Ectodermal cell (in vitro differentiated cells): ENCODE measurements around the gene SYMPK.
A peak's percentile ranks its signal among the peaks of the same experiment; 100 is the strongest.

Experiments
- H3K27ac ChIP-seq: 2 replicates; pipeline ENCODE4 v1.7.0; 2013; ENCODE audit warnings: mild to moderate bottlenecking, low read depth, low read length; ENCODE audit not compliant: insufficient read depth, poor library complexity, severe bottlenecking
- H3K27me3 ChIP-seq: 2 replicates; pipeline ENCODE4 v1.7.0; 2013; ENCODE audit warnings: mild to moderate bottlenecking, low read length; ENCODE audit not compliant: insufficient read depth, control insufficient read depth, poor library complexity, severe bottlenecking
- H3K36me3 ChIP-seq: one replicate; pipeline ENCODE4 v1.7.0; 2013; ENCODE audit warnings: low read length; ENCODE audit not compliant: control insufficient read depth, insufficient read depth
- H3K4me1 ChIP-seq: one replicate; pipeline ENCODE4 v1.7.0; 2013; ENCODE audit warnings: low read length; ENCODE audit not compliant: control insufficient read depth, insufficient read depth
- H3K4me3 ChIP-seq: 2 replicates; pipeline ENCODE4 v1.7.0; 2013; ENCODE audit warnings: low read depth, low read length, control low read depth; ENCODE audit not compliant: insufficient read depth
- H3K9me3 ChIP-seq: 2 replicates; pipeline ENCODE4 v1.7.0; 2013; ENCODE audit warnings: mild to moderate bottlenecking, low read length, moderate library complexity; ENCODE audit not compliant: control insufficient read depth
- WGBS, 2 experiments: methylation state at CpG; one replicate each; pipeline ENCODE4 v1.1.7; 2013; ENCODE audit warnings: missing lambda C conversion rate in 2 of 2; 5-methylcytosine and 5-hydroxymethylcytosine counted together

SYMPK gene

DNA sequence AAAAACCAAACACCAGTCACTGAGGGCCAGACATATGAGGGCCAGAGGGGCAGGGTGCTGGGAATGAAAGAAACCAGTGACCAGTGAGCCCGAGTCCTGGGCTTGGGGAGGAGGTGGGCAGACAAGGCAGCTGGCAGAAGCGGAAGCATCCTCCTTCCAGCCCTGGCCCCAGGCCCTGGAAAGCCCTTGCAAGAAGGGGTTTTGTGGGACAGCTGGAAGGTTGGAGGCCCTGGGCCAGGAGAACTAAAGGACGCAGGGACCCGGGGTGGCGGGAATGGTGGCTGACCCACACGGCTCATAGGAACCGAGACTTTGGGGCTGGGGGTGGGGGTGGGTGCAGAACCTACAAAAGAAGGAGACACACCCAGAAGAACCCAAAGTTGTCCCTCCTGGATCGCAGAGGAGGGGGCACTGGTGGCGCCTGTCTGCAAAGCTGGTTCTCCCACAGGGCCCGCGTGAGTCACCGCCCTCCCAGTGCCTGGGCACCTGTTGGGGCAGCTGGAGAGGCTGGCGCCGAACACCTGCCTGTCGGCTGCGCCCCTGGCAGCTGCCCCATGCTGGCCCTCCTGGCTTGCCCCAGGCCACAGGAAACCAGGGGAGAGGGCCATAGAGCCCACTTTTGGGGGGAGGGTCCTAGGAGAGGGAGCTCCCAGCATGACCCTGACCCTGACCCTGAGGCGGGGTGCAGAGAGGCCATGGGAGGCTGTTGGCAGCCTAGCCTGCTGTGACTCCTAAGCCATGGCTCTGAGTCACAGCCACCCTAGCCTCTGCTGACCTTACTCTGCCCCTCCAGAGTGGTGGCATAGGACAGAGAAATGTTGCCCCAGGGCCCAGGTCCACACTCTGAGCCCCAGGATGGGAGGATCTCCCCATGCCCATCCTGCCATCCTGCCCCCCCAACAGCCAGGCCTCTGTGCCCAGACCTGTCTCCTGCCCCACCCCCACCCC lies 81.5 kb downstream of the SYMPK start:
- H3K4me3 ChIP-seq: no peak overlapping the region
- WGBS, 2 experiments: 86 to 87% methylated on average over 17 of the region's 17 CpGs
- peaks cover 13% of the 10 kb centered on the region for H3K27me3 ChIP-seq
- peaks cover 21% of the 10 kb centered on the region for H3K36me3 ChIP-seq
- peaks cover 32% of the 10 kb centered on the region for H3K4me1 ChIP-seq
- no peak overlapping the region for H3K27ac ChIP-seq
- no peaks in the 10 kb centered on the region for H3K9me3 ChIP-seq

DNA sequence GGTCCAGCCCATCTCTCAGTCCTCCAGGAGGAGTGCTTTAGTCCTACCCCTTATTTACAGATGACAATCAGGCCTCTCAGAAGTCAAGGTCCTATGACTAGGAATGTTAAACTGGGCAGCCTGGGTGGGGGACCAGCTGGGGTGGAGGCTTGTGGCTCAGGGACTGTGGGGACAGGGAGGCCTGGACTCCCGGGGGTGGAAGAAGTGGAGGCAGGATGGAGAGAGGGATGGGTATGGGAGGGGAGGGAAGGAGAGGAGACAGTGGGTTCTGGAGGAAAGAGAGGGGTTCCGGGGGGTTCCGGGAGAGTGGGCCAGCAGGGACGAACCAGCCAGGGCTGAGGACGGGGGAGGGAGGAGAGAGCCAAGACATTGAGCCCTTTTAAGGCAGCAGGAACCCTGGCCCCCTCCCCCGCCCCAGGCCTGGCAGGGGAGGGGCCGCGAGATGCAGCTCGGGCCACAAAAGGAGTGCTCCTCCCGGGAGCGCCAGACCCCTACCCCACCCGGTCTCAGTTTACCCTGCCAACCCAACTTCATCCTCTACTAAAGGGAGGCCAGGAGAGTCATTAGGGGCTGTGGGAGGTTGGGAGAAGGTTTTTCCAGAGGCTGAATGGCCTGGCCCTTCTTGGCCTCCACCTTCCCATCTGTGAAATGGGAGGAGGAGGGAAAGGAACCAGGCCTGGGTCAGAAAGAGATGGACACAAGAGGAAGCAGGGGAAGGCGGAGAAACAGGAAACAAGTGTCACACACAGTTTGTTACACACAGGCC lies 82.3 kb downstream of the SYMPK start:
- H3K4me3 ChIP-seq: no peak overlapping the region
- H3K9me3 ChIP-seq: no peaks in the 10 kb centered on the region
- H3K36me3 ChIP-seq: peaks cover 14% of the 10 kb centered on the region
- WGBS, 2 experiments: 38 to 49% methylated on average over 12 to 13 of the region's 13 CpGs
- H3K4me1 ChIP-seq: peaks cover 32% of the 10 kb centered on the region
- no peak overlapping the region for H3K27ac ChIP-seq
- H3K27me3 ChIP-seq: peaks cover 13% of the 10 kb centered on the region

DNA sequence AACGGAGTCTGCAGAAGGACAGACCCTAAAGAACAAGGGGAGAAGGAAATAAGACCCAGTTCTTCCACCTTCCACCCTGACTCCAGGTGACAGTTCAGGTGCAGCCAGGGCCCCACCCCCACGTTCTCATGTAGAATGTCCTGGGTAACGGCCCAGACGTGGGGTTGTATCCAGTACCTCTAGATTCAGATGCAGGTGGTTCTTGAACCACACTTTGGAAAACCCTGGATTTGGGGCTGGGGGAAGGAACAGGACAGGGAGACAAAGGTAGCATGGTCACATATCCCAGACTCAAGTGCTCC lies 82.8 kb downstream of the SYMPK start:
- Histone ChIP-seq H3K9me3 (no peaks in the 10 kb centered on the region), H3K4me1 (peaks cover 32% of the 10 kb centered on the region), H3K36me3 (peaks cover 9% of the 10 kb centered on the region), H3K27ac (no peak overlapping the region), H3K4me3 (no peak overlapping the region), H3K27me3 (peaks cover 13% of the 10 kb centered on the region)
- 56 to 70% methylated on average over 4 of the region's 4 CpGs for WGBS, 2 experiments

GRCh38 chr19:45779231-45780145 lies 83.5 kb downstream of the SYMPK start:
- peak overlapping the region; percentile 36 for H3K4me3 ChIP-seq
- peaks cover 8% of the 10 kb centered on the region for H3K36me3 ChIP-seq
- H3K27me3 ChIP-seq: peaks cover 13% of the 10 kb centered on the region
- H3K9me3 ChIP-seq: no peaks in the 10 kb centered on the region
- H3K27ac ChIP-seq: no peak overlapping the region
- WGBS, 2 experiments: 3 to 5% methylated on average over 48 of the region's 48 CpGs
- peaks cover 32% of the 10 kb centered on the region for H3K4me1 ChIP-seq

DNA sequence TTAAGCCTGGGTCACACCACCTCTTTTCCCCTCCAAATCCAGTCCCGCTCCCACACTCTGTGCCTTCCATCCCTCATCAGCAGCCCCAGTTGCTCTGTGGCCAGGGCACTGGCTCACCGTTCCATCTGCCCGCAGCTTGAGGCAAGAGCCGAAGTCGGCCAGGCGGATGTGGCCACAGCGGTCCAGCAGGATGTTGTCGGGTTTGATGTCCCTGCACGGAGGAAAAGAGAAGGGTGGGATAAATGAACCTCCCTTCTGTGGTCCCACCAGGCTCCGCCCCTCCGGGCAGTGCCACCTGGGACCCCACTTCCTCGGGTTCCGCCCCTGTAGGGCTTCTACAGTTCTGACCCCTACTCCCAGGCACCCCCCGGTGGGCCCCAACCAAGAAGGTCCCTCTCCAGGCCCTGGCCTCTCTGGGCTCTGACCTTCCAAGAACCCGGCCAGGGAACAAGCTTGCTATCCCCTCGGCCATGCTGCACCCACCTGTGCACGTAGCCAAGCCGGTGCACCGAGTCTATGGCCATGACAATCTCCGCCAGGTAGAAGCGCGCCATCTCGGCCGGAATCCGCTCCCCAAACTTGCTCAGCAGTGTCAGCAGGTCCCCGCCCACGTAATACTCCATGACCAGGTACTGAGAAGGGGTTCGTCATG lies 84.8 kb downstream of the SYMPK start:
- Histone ChIP-seq H3K27ac (no peak overlapping the region), H3K4me3 (no peak overlapping the region), H3K4me1 (peaks cover 24% of the 10 kb centered on the region), H3K27me3 (peaks cover 13% of the 10 kb centered on the region), H3K9me3 (no peaks in the 10 kb centered on the region), H3K36me3 (peaks cover 8% of the 10 kb centered on the region)
- WGBS, 2 experiments: 95 to 96% methylated on average over 28 of the region's 28 CpGs

DNA sequence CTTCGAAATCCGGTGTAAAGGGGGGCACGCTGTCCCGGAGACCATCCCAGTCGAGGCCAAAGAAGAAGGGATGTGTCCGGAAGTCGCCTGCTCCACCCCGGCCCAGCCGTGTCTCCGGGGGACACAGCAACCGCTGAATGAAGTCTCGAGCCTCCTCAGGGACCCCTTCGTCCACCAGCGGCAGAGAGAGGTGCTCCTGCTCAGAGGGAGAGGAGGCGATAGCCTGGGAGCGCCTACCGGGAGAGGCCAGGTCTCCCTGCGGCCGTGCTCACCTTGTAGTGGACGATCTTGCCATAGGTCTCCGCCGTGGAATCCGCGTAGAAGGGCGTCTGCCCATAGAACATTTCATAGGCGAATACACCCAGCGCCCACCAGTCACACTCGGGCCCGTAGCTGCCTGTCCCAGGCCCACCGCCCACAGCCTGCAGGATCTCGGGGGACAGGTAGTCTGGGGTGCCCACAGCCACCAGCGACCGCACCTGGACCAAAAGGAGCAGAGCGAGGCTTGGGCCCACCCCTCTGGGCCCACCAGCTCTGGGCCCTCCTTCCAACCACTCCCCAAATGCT lies 85.5 kb downstream of the SYMPK start:
- Histone ChIP-seq H3K27ac (no peak overlapping the region), H3K4me3 (no peak overlapping the region), H3K27me3 (peaks cover 13% of the 10 kb centered on the region), H3K9me3 (no peaks in the 10 kb centered on the region), H3K4me1 (peaks cover 17% of the 10 kb centered on the region), H3K36me3 (peaks cover 8% of the 10 kb centered on the region)
- 95 to 96% methylated on average over 34 of the region's 34 CpGs for WGBS, 2 experiments

GRCh38 chr19:45774765-45775164 lies 88.2 kb downstream of the SYMPK start:
- Histone ChIP-seq H3K9me3 (no peaks in the 10 kb centered on the region), H3K4me3 (no peak overlapping the region), H3K4me1 (peaks cover 2% of the 10 kb centered on the region), H3K27ac (no peak overlapping the region), H3K36me3 (peaks cover 8% of the 10 kb centered on the region), H3K27me3 (no peaks in the 10 kb centered on the region)
- whole genome bisulfite sequencing, 2 experiments: 84 to 88% methylated on average over 9 of the region's 9 CpGs

- no peak overlapping the region for H3K4me3 ChIP-seq
- H3K27me3 ChIP-seq: no peaks in the 10 kb centered on the region
- peaks cover 8% of the 10 kb centered on the region for H3K36me3 ChIP-seq
- WGBS, 2 experiments: 95 to 100% methylated on average over 2 of the region's 2 CpGs
- no peaks in the 10 kb centered on the region for H3K4me1 ChIP-seq
- no peaks in the 10 kb centered on the region for H3K9me3 ChIP-seq
- no peak overlapping the region for H3K27ac ChIP-seq
These were observed 89.6 kb downstream of the SYMPK start for GRCh38 chr19:45773384-45773783.

DNA sequence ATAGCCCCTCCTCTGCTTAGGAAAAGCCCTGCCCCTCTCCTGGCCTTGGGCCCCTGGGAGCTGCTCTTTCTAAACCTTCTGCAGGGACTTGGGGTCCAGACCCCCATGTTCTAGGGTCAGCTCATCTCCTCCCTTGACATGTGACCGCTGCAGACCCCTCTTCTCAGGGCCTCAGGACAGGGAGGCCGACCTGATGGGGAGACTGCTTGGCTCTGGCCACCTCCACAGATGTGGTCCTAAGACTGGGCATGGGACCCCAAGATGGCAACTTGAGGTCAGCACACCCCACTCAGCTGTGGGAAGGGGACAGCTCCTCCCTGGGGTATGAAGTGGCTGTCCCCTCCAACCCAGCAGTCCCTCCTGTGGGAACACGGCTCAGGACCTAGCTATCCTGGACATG lies 90.0 kb downstream of the SYMPK start:
- Histone ChIP-seq H3K9me3 (no peaks in the 10 kb centered on the region), H3K27me3 (no peaks in the 10 kb centered on the region), H3K4me1 (no peaks in the 10 kb centered on the region), H3K27ac (no peak overlapping the region), H3K36me3 (peaks cover 8% of the 10 kb centered on the region), H3K4me3 (no peak overlapping the region)
- 97 to 98% methylated on average over 3 of the region's 3 CpGs for WGBS, 2 experiments
